Stomach (tissue), 9 donors: Measurements from ENCODE around the gene KBTBD12. TPM values are rescaled to one million over a fixed set of nuclear protein-coding genes. Genes with fewer than 3 reads are reported as not detected.
A peak's percentile ranks its signal among the peaks of the same experiment; 100 is the strongest.

Experiments
- DNase-seq, 2 donors: peaks; one replicate each; pipeline versions ENCODE4 v3.0.0 to v3.0.0-alpha.2; 2013 to 2019
- H3K27ac ChIP-seq, 5 donors: fragments of 200-600 bp in 4 of 5; sonication (generic) in 4 of 5; one replicate each; pipeline ENCODE4 v1.5.1; 2013 to 2019; ENCODE audit warnings: mild to moderate bottlenecking in 1 of 5, moderate library complexity in 1 of 5
- H3K27me3 ChIP-seq, 3 donors: fragments of 200-600 bp; sonication (generic); one replicate each; pipeline ENCODE4 v1.5.1; 2017 to 2019; ENCODE audit warnings: mixed run types in 1 of 3
- H3K36me3 ChIP-seq, 4 donors: fragments of 200-600 bp; sonication (generic); 1 replicate in 3 of 4; 2 replicates in 1 of 4; pipeline ENCODE4 v1.5.1; 2016 to 2019
- H3K4me1 ChIP-seq, 4 donors: fragments of 200-600 bp; sonication (generic); one replicate each; pipeline ENCODE4 v1.5.1; 2016 to 2019
- H3K4me3 ChIP-seq, 4 donors: fragments of 200-600 bp; sonication (generic) in 3 of 4; one replicate each; pipeline ENCODE4 v1.5.1; 2016 to 2019; ENCODE audit warnings: mild to moderate bottlenecking in 1 of 4
- H3K9me3 ChIP-seq, 4 donors: fragments of 200-600 bp; sonication (generic); one replicate each; pipeline ENCODE4 v1.5.1; 2016 to 2019
- EP300 ChIP-seq: sonication (generic); formaldehyde crosslinking; IDR thresholded peaks from one replicate; pipeline ENCODE4 v1.6.1; 2017; ENCODE audit warnings: antibody characterized with exemption
- POLR2A ChIP-seq, 4 donors: fragments of 450-650 bp; IDR thresholded peaks; one replicate each; pipeline ENCODE4 v1.6.1; 2016; ENCODE audit warnings: antibody characterized with exemption in 4 of 4, control low read depth in 2 of 4, mild to moderate bottlenecking in 1 of 4, moderate library complexity in 1 of 4
- POLR2AphosphoS5 ChIP-seq, 3 donors: sonication (generic); formaldehyde crosslinking; IDR thresholded peaks; one replicate each; pipeline ENCODE4 v1.6.1; 2016; ENCODE audit warnings: antibody characterized with exemption in 3 of 3
- WGBS, 5 donors: extraction: QIAGEN DNeasy Blood & Tissue Kit in 3 of 5; methylation state at CpG; one replicate each; pipeline versions ENCODE4 v1.1.5 to v1.1.7; 2013 to 2018; 5-methylcytosine and 5-hydroxymethylcytosine counted together
- intact Hi-C: fragments of 100-400 bp; cut with DNase I; formaldehyde crosslinking; loops from one replicate; pipeline ENCODE4 v1.15.1; 2023; ENCODE audit warnings: low total_unique reads
- polyA plus RNA-seq, 3 donors: library from polyadenylated mRNA; stranded (reverse); fragments of 200-250 nt; gene quantifications; one replicate each; pipeline ENCODE4 v1.2.3, GENCODE V29; 2013
- total RNA-seq, 5 donors: library from RNA; depleted of rRNA; stranded (reverse); fragments of >200 nt; gene quantifications; one replicate each; pipeline versions ENCODE4 v1.1.0 to v1.2.3, GENCODE V29; 2014 to 2016
- TF ChIP-seq, protein P1 (sequence below), 7 experiments: fragments of 450-650 bp in 4 of 7; fragments of 200-600 bp in 3 of 7; sonication (generic) in 3 of 7; IDR thresholded peaks; one replicate each; pipeline ENCODE4 v1.5.1; 2016 to 2019; ENCODE audit warnings: antibody characterized with exemption in 7 of 7, control low read depth in 2 of 7, mild to moderate bottlenecking in 1 of 7
- donor health status: healthy with polysubstance abuse.
- donor health status: Bipolar disorder and iron deficiency.
- donor health status: healthy.

Gene KBTBD12
- total and polyA plus RNA-seq, 8 donors = 0.46 to 10.3 (median 1.6) TPM

DNA sequence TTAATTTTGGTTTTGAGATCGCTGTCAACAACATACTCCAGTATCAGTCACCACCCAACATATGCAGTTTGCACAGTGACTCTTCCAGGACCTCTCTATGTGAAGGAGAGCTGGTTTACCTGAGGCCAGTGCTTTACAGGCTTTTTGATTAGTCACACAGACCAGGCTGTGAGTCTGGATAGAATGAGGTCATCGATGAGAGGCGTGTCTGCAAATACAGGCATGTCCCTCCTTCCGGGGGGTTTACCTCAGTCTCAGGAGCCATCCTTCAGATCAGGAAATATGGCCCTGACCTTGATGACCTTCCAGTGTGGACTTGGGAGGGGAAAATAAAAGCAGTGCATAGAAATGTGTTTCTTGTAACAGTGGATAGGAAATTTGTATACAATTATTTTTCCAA lies 46.9 kb downstream of the KBTBD12 start:
- intact Hi-C loops = loop anchor here (10.0 kb wide), 2 partner anchors 307 to 387 kb away; no protein-coding TSS in a partner anchor
- Histone ChIP-seq H3K27ac (peak overlapping the region in 3 of 5 donors; percentile 11 to 66 (median 42)), H3K27me3 (no peaks in the 10 kb centered on the region), H3K4me1 (peaks cover 3 to 31% (median 11%) of the 10 kb centered on the region in 4 donors), H3K9me3 (no peaks in the 10 kb centered on the region), H3K4me3 (no peak overlapping the region), H3K36me3 (no peaks in the 10 kb centered on the region)
- peak; percentile 37 to 78 for DNase-seq
- 60 to 74% (median 69%) methylated on average over 4 of the region's 4 CpGs for WGBS, 5 donors
- TF ChIP-seq POLR2AphosphoS5 (IDR thresholded peaks at IDR 0.05) = peak in 1 of 3 donors; percentile 44
- TF ChIP-seq, protein P1, sequence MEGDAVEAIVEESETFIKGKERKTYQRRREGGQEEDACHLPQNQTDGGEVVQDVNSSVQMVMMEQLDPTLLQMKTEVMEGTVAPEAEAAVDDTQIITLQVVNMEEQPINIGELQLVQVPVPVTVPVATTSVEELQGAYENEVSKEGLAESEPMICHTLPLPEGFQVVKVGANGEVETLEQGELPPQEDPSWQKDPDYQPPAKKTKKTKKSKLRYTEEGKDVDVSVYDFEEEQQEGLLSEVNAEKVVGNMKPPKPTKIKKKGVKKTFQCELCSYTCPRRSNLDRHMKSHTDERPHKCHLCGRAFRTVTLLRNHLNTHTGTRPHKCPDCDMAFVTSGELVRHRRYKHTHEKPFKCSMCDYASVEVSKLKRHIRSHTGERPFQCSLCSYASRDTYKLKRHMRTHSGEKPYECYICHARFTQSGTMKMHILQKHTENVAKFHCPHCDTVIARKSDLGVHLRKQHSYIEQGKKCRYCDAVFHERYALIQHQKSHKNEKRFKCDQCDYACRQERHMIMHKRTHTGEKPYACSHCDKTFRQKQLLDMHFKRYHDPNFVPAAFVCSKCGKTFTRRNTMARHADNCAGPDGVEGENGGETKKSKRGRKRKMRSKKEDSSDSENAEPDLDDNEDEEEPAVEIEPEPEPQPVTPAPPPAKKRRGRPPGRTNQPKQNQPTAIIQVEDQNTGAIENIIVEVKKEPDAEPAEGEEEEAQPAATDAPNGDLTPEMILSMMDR (IDR thresholded peaks at IDR 0.05) = no peak

DNA sequence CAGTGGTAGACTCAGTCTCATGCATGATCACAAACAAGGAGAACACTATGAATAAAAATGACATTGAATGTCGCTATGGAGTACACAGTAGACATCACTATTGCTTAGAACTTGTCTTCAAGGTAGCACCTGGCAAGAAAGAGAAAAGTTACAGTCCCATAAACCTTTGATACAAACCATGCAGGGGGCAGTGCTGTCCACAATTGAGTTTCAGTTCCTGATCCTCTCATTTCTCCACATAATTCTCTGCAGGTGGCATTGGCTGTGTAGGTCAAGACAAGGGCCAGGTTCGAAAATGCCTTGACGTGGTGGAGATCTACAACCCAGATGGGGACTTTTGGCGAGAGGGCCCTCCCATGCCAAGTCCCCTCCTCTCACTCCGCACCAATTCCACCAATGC lies 47.9 kb downstream of the KBTBD12 start:
- 83 to 92% (median 90%) methylated on average over 5 of the region's 5 CpGs for WGBS, 5 donors
- Histone ChIP-seq H3K27me3 (no peaks in the 10 kb centered on the region), H3K9me3 (no peaks in the 10 kb centered on the region), H3K4me1 (peaks cover 3 to 41% (median 11%) of the 10 kb centered on the region in 4 donors), H3K4me3 (no peak overlapping the region), H3K27ac (no peak overlapping the region), H3K36me3 (no peaks in the 10 kb centered on the region)
- no peak for TF ChIP-seq EP300
- TF ChIP-seq, protein P1 (IDR thresholded peaks at IDR 0.05) = no peak
- TF ChIP-seq POLR2A (IDR thresholded peaks at IDR 0.05) = no peak
- TF ChIP-seq POLR2AphosphoS5 (IDR thresholded peaks at IDR 0.05) = no peak
- no peak for DNase-seq
- intact Hi-C loops = loop anchor here (10.0 kb wide), 2 partner anchors 308 to 388 kb away; no protein-coding TSS in a partner anchor

DNA sequence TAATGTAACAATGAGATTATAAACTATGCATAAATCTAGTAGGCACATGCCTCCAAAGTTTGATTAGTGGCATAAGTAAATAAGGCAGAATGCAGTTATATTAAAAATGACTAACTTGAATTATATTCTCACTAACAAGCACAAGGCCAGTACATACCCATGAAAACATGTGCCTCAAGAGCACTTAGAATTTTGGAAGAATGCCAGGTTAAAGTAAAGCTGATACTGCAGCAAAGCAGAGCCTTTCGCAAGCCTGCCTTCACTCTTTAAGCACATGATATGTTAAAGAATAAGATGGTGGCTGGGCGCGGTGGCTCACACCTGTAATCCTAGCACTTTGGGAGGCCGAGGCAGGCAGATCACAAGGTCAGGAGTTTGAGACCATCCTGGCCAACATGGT lies 49.0 kb downstream of the KBTBD12 start:
- H3K27me3 ChIP-seq = no peaks in the 10 kb centered on the region
- WGBS, 5 donors = 42 to 62% (median 51%) methylated on average over 4 of the region's 4 CpGs
- H3K4me3 ChIP-seq = no peak overlapping the region
- no peaks in the 10 kb centered on the region for H3K9me3 ChIP-seq
- peaks cover 3 to 43% (median 11%) of the 10 kb centered on the region in 4 donors for H3K4me1 ChIP-seq
- intact Hi-C loops = loop anchor here (10.0 kb wide), 2 partner anchors 309 to 389 kb away; no protein-coding TSS in a partner anchor
- TF ChIP-seq POLR2A (IDR thresholded peaks at IDR 0.05) (no peak), POLR2AphosphoS5 (IDR thresholded peaks at IDR 0.05) (peak in 2 of 3 donors; percentile 6 to 13)
- no peak overlapping the region for H3K27ac ChIP-seq
- H3K36me3 ChIP-seq = no peaks in the 10 kb centered on the region
- peak in 1 of 2 donors; percentile 78 for DNase-seq

DNA sequence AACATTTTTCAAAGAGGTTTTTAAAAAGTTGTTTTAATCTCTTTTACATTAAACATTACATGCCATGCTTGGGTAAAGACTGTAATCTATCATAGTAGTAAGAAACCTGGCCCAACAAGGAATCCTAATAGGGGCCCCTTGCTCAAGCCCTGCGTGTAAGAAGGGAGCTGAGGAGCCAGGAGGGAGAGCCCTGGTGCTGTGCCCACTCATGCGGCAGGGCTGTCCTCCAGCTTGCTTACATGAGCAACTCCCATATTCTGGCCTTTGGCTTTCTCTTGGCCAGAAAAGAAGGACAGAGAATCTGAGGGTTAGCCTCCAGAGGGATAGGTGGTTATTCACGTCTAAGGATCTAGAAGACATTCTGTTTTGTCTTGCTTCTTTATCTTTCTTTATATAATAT lies 49.8 kb downstream of the KBTBD12 start:
- TF ChIP-seq EP300 (no peak), POLR2A (IDR thresholded peaks at IDR 0.05) (no peak), POLR2AphosphoS5 (IDR thresholded peaks at IDR 0.05) (no peak)
- TF ChIP-seq, protein P1 (IDR thresholded peaks at IDR 0.05) = no peak
- no peaks in the 10 kb centered on the region for H3K36me3 ChIP-seq
- WGBS, 5 donors = 52 to 85% (median 74%) methylated on average over 3 of the region's 3 CpGs
- intact Hi-C loops = loop anchor here (10.0 kb wide), 2 partner anchors 310 to 390 kb away; no protein-coding TSS in a partner anchor
- no peak overlapping the region for H3K4me3 ChIP-seq
- H3K27ac ChIP-seq = no peak overlapping the region
- peak in 1 of 2 donors; percentile 35 for DNase-seq
- H3K4me1 ChIP-seq = peaks cover 3 to 40% (median 7%) of the 10 kb centered on the region in 4 donors
- no peaks in the 10 kb centered on the region for H3K9me3 ChIP-seq
- no peaks in the 10 kb centered on the region for H3K27me3 ChIP-seq

DNA sequence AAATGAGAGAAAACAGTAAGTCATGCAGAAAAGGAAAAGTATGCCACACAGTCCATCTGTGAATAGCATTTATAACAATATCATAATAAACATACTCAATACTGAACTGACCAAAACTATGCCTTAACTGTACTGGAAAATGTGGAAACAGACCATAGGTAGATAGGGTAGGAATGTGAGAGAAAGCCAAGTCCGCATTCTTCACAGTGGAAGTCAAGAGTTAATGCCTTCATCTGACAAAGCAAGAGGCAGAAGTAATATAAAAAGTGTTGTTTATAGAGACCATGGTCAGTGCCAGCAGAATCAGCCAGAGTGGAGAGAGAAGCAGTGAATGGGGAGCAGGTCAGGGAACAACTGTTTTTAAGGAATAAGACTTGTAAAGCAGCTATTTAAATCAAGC lies 52.3 kb downstream of the KBTBD12 start:
- no peak overlapping the region for H3K4me3 ChIP-seq
- H3K9me3 ChIP-seq = no peaks in the 10 kb centered on the region
- H3K4me1 ChIP-seq = peaks cover 0 to 15% (median 0%) of the 10 kb centered on the region in 4 donors
- H3K36me3 ChIP-seq = no peaks in the 10 kb centered on the region
- WGBS, 5 donors = 50 to 77% (median 70%) methylated on average over 1 of the region's 1 CpG
- no peak overlapping the region for H3K27ac ChIP-seq
- H3K27me3 ChIP-seq = peaks cover 0 to 3% (median 0%) of the 10 kb centered on the region in 3 donors
- TF ChIP-seq POLR2AphosphoS5 (IDR thresholded peaks at IDR 0.05) (no peak), POLR2A (IDR thresholded peaks at IDR 0.05) (no peak), EP300 (no peak)
- TF ChIP-seq, protein P1 (IDR thresholded peaks at IDR 0.05) = no peak
- intact Hi-C loops = loop anchor here (10.0 kb wide), 2 partner anchors 313 to 393 kb away; no protein-coding TSS in a partner anchor
- DNase-seq = no peak
